NT2/D1 (cell line): Measurements from ENCODE around the gene SEL1L3.

Experiments used
- YY1 ChIP-seq: IDR thresholded peaks from 2 replicates; pipeline ENCODE4 v1.6.1; 2011; ENCODE audit not compliant: insufficient read length, insufficient read depth
- ZNF274 ChIP-seq: IDR thresholded peaks from 2 replicates; pipeline ENCODE4 v1.6.1; 2011; ENCODE audit warnings: mild to moderate bottlenecking, low read depth, low read length

DNA sequence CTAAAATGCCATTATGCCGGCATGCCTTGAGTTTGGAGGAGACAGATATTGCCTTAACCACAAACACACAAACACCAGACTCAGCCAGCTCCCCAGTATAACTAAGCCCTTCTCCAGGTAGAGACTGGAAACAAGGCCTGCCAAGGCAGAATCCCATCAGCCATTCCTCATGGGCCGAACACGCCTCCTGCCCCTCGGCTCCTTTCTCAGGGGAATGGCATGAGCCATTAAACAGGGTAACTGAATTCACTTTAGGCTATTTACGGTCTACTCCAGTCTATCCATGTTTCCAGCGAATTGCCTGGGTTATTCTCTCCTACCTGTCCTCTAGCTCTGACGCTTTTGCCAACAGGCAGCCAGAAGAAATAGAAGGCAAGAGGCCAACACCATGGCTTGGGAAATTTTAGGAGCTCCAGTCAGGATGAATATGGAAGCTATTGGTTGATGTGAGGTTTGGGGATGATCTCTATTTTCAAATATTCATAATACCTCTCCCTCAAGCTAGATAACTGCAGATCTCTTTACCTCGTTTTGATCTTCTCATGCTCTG is 4.9 kb downstream of the SEL1L3 start:
- TF ChIP-seq YY1 (no peak), ZNF274 (no peak)
